WTC11 (cell line): ENCODE data around the gene SLC25A25. TPM values are rescaled to one million over a fixed set of nuclear protein-coding genes. Genes with fewer than 3 reads are reported as not detected.

Experiments
- ATAC-seq: fragments of 200-7000 bp; cut with Tn5 transposase; 2 replicates; pipeline ENCODE4 v1.10.0; 2021; ENCODE audit warnings: mild to moderate bottlenecking, moderate library complexity
- CTCF ChIA-PET: fragments of 300-600 bp; sonication (Branson Sonifier 250); formaldehyde crosslinking; loops from one replicate; lab custom pipeline; 2021; ENCODE audit warnings: antibody characterized with exemption; lab: Charles Lee
- POLR2A ChIA-PET: fragments of 350-600 bp; sonication (Branson Sonifier 250); formaldehyde crosslinking; loops from one replicate; lab custom pipeline; 2021; ENCODE audit warnings: antibody characterized with exemption; lab: Charles Lee
- DNase-seq: peaks from one replicate; pipeline ENCODE4 v3.0.0; 2021; ENCODE audit warnings: low spot score
- H3K27ac Mint-ChIP-seq: 2 replicates; pipeline ENCODE4 v1.8.0; 2021; ENCODE audit warnings: mixed read lengths
- H3K27me3 Mint-ChIP-seq: 2 replicates; pipeline ENCODE4 v1.8.0; 2021; ENCODE audit warnings: low read depth, mild to moderate bottlenecking, moderate library complexity, mixed read lengths
- H3K36me3 Mint-ChIP-seq: 2 replicates; pipeline ENCODE4 v1.8.0; 2021; ENCODE audit warnings: mixed read lengths
- H3K4me1 Mint-ChIP-seq: 2 replicates; pipeline ENCODE4 v1.8.0; 2022; ENCODE audit warnings: mixed read lengths
- H3K4me3 Mint-ChIP-seq: 2 replicates; pipeline ENCODE4 v1.8.0; 2021; ENCODE audit warnings: mild to moderate bottlenecking, moderate library complexity, mixed read lengths
- H3K9me3 Mint-ChIP-seq: 2 replicates; pipeline ENCODE4 v1.8.0; 2021; ENCODE audit warnings: mixed read lengths
- AFF4 ChIP-seq: sonication (generic); formaldehyde crosslinking; IDR thresholded peaks from 2 replicates; pipeline ENCODE4 v1.8.1; 2023; ENCODE audit warnings: mild to moderate bottlenecking, missing genetic modification reagents, borderline replicate concordance
- CTCF ChIP-seq: fragments of 200-600 bp; IDR thresholded peaks from 2 replicates; pipeline ENCODE4 v1.8.0; 2022; ENCODE audit warnings: antibody characterized with exemption
- ETV6 ChIP-seq: sonication (generic); formaldehyde crosslinking; IDR thresholded peaks from 2 replicates; pipeline ENCODE4 v1.8.1; 2022; ENCODE audit warnings: mild to moderate bottlenecking, missing genetic modification reagents
- GTF2I ChIP-seq: fragments of 250-450 bp; sonication (Bioruptor Pico); conservative IDR thresholded peaks from 2 replicates; pipeline ENCODE4 v1.4.0; 2021; ENCODE audit warnings: mild to moderate bottlenecking
- HMGA2 ChIP-seq: fragments of 250-450 bp; sonication (Bioruptor Pico); IDR thresholded peaks from 2 replicates; pipeline ENCODE4 v1.4.0; 2021; ENCODE audit warnings: mild to moderate bottlenecking, moderate library complexity
- NFE2L1 ChIP-seq: sonication (generic); formaldehyde crosslinking; IDR thresholded peaks from 2 replicates; pipeline ENCODE4 v1.8.1; 2023; ENCODE audit warnings: missing genetic modification reagents
- NFYB ChIP-seq: sonication (generic); formaldehyde crosslinking; conservative IDR thresholded peaks from 2 replicates; pipeline ENCODE4 v1.8.0; 2022; ENCODE audit warnings: low read depth, missing genetic modification reagents
- SMAD3 ChIP-seq: sonication (generic); formaldehyde crosslinking; IDR thresholded peaks from 2 replicates; pipeline ENCODE4 v1.8.0; 2022; ENCODE audit warnings: missing genetic modification reagents, mild to moderate bottlenecking, borderline replicate concordance
- SOX15 ChIP-seq: fragments of 250-450 bp; sonication (Bioruptor Pico); IDR thresholded peaks from 2 replicates; pipeline ENCODE4 v1.9.0; 2021; ENCODE audit warnings: mild to moderate bottlenecking
- TCF7 ChIP-seq: sonication (generic); formaldehyde crosslinking; IDR thresholded peaks from 2 replicates; pipeline ENCODE4 v1.8.0; 2022; ENCODE audit warnings: mild to moderate bottlenecking, low read depth, missing genetic modification reagents, moderate library complexity
- ZNF263 ChIP-seq: sonication (generic); formaldehyde crosslinking; IDR thresholded peaks from 2 replicates; pipeline ENCODE4 v1.8.1; 2022; ENCODE audit warnings: low read depth, mild to moderate bottlenecking, moderate library complexity, missing genetic modification reagents
- ZNF423 ChIP-seq: fragments of 250-450 bp; sonication (Bioruptor Pico); IDR thresholded peaks from 2 replicates; pipeline ENCODE4 v2.1.2; 2022; ENCODE audit warnings: mild to moderate bottlenecking, moderate library complexity
- total RNA-seq: library from RNA; stranded (reverse); gene quantifications from 3 replicates; pipeline ENCODE4 v1.2.3, GENCODE V29; 2021
- TF ChIP-seq, protein P1 (sequence below): sonication (generic); formaldehyde crosslinking; IDR thresholded peaks from 2 replicates; pipeline ENCODE4 v1.8.1; 2023; ENCODE audit warnings: mild to moderate bottlenecking, missing genetic modification reagents, moderate library complexity
- TF ChIP-seq, protein P2 (sequence below): sonication (generic); formaldehyde crosslinking; IDR thresholded peaks from 2 replicates; pipeline ENCODE4 v1.8.1; 2023; ENCODE audit warnings: mild to moderate bottlenecking, missing genetic modification reagents

The SLC25A25 gene
- total RNA-seq, 1 experiment from 2014 or later, result 17.4 TPM

DNA sequence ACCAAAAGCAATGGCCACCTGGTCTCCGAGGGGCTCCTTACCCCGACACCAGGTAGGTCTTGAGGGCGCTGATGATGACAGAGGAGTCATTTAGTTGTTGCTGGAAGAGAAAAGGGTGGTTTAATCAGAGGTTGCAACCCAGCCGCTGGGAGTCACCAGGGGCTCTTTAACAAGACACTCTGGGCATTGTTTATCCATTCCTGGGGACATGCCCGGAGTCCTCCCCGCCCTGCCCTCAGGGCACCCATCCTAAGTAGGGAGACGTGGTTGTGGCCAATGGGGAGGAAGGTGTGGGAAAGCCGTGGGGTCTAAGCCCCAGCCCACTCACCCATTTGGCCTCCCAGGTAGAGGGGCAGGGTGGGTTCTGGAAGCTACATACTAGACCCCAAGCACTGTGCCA lies 56.4 kb downstream of the SLC25A25 start (continued):
- no peak for TF ChIP-seq AFF4 (CRISPR knock-in tag)
- no peak for TF ChIP-seq SMAD3
- TF ChIP-seq NFE2L1 (CRISPR knock-in tag), result no peak
- no peak for TF ChIP-seq TCF7
- TF ChIP-seq ETV6 (CRISPR knock-in tag), result no peak
- TF ChIP-seq HMGA2 (CRISPR knock-in tag), result no peak
- no peak for TF ChIP-seq SOX15 (CRISPR knock-in tag)
- no peak for TF ChIP-seq ZNF263 (CRISPR knock-in tag)
- TF ChIP-seq, protein P1, sequence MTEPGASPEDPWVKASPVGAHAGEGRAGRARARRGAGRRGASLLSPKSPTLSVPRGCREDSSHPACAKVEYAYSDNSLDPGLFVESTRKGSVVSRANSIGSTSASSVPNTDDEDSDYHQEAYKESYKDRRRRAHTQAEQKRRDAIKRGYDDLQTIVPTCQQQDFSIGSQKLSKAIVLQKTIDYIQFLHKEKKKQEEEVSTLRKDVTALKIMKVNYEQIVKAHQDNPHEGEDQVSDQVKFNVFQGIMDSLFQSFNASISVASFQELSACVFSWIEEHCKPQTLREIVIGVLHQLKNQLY (CRISPR knock-in tag), result no peak
- TF ChIP-seq NFYB (CRISPR knock-in tag), result no peak

DNA sequence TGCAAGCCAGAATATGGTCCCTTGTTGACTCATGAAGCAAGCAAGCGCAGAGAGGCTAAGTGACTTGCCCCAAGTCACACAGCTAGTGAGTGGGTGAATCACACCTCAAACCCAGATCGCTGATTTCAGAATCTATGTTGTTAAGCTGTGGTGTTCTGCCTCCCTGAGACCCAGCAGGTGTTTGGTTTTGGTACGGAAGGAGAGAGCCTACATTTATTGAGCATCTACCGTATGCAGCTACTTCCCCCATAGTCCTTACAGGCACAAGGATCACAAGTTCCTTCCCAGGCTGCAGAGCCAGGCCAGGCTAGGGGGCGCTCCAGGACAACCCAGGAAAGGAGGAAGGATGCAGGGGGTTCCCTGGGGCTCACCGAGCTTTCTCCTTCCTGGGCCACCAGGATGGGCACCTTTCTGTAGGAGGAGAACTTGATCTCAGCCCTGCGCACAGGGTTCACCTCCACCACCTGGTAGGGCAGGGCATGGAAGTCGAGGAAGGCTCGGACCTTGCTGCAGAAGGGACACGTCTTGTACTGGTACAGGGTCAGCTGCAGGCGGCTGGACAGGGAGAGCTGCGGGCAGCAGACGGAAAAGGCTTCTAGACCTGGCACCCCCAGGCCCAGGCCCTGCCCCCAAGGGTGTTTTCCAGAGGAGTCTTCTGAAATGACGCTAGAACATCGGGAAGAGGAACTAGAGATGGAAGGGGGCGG lies 57.0 kb downstream of the SLC25A25 start:
- Mint-ChIP-seq H3K27me3 (peaks cover 15% of the 10 kb centered on the region), H3K36me3 (peaks cover 23% of the 10 kb centered on the region), H3K9me3 (peaks cover 9% of the 10 kb centered on the region), H3K4me3 (peak overlapping the region; percentile 80), H3K27ac (peak overlapping the region; percentile 57; the same call in 1 of the 2 replicates), H3K4me1 (peaks cover 17% of the 10 kb centered on the region)
- peak; percentile 92 for DNase-seq
- ChIA-PET CTCF (interaction anchor here (0.6 to 3.7 kb wide), 62 partner anchors 7 to 418 kb away, joined by 3 to 44 read pairs (median 4); partner anchors contain the start of genes BBLN, CFAP157, CIZ1 and DNM1), POLR2A (interaction anchor here (1.6 kb wide), 1 partner anchor 35 kb away, joined by 6 read pairs; the partner anchor contains the start of gene BBLN)
- ATAC-seq, result peak; percentile 34
- TF ChIP-seq CTCF, result peak; percentile 54; the same call in 1 of the 2 replicates
- 0 out of 2 replicates have a peak, but pooled peaks have one; percentile 33 for TF ChIP-seq GTF2I (CRISPR knock-in tag)
- TF ChIP-seq ZNF423 (CRISPR knock-in tag), result peak; percentile 27; the same call in 1 of the 2 replicates
- TF ChIP-seq, protein P2, sequence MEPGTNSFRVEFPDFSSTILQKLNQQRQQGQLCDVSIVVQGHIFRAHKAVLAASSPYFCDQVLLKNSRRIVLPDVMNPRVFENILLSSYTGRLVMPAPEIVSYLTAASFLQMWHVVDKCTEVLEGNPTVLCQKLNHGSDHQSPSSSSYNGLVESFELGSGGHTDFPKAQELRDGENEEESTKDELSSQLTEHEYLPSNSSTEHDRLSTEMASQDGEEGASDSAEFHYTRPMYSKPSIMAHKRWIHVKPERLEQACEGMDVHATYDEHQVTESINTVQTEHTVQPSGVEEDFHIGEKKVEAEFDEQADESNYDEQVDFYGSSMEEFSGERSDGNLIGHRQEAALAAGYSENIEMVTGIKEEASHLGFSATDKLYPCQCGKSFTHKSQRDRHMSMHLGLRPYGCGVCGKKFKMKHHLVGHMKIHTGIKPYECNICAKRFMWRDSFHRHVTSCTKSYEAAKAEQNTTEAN (CRISPR knock-in tag), result no peak
